K562 (cell line): ENCODE measurements around the gene CTDSP1. TPM values are rescaled to one million over a fixed set of nuclear protein-coding genes. Genes with fewer than 3 reads are reported as not detected.

Source experiments
- FOXJ3 ChIP-seq: sonication (generic); formaldehyde crosslinking; IDR thresholded peaks from 2 replicates; pipeline ENCODE4 v1.4.0; 2020; ENCODE audit warnings: mild to moderate bottlenecking, missing genetic modification reagents
- HES1 ChIP-seq: fragments of 450-650 bp; IDR thresholded peaks from 2 replicates; pipeline ENCODE4 v1.6.1; 2016; ENCODE audit warnings: low read depth, mild to moderate bottlenecking, moderate library complexity
- ILF3 ChIP-seq: fragments of 450-650 bp; IDR thresholded peaks from 2 replicates; pipeline ENCODE4 v1.6.1; 2018; ENCODE audit warnings: antibody characterized with exemption, mild to moderate bottlenecking, moderate library complexity, borderline replicate concordance
- PATZ1 ChIP-seq: fragments of 250-450 bp; sonication (Bioruptor Pico); IDR thresholded peaks from 2 replicates; pipeline ENCODE4 v1.5.0; 2020; ENCODE audit warnings: mild to moderate bottlenecking, borderline replicate concordance
- POLR2AphosphoS5 ChIP-seq: IDR thresholded peaks from 2 replicates; pipeline ENCODE4 v1.6.1; 2011; ENCODE audit warnings: mild to moderate bottlenecking, low read depth, low read length, moderate library complexity; ENCODE audit not compliant: control insufficient read depth, insufficient read depth
- SETDB1 ChIP-seq: IDR thresholded peaks from one replicate; pipeline ENCODE4 v1.6.1; 2012; ENCODE audit warnings: low read length, control low read depth, inconsistent platforms
- ZFP1 ChIP-seq: fragments of 450-650 bp; formaldehyde crosslinking; IDR thresholded peaks from 2 replicates; pipeline ENCODE4 v1.4.0; 2020; ENCODE audit warnings: mild to moderate bottlenecking, mixed read lengths
- ZFPM2 ChIP-seq: fragments of 250-450 bp; sonication (Bioruptor Pico); IDR thresholded peaks from 2 replicates; pipeline ENCODE4 v1.5.1; 2022; ENCODE audit warnings: mild to moderate bottlenecking
- ZNF274 ChIP-seq: IDR thresholded peaks from 2 replicates; pipeline ENCODE4 v1.6.1; 2011; ENCODE audit warnings: low read depth, mild to moderate bottlenecking, low read length, moderate library complexity, borderline replicate concordance
- ZNF644 ChIP-seq: fragments of 200-800 bp; sonication (Bioruptor generic); IDR thresholded peaks from 2 replicates; pipeline ENCODE4 v1.6.1; 2016; ENCODE audit warnings: low read depth, missing genetic modification characterization, missing compliant biosample characterization
- ZSCAN29 ChIP-seq: fragments of 450-650 bp; IDR thresholded peaks from 2 replicates; pipeline ENCODE4 v1.6.1; 2017
- polyA plus RNA-seq, 8 experiments: library from polyadenylated mRNA; depleted of rRNA in 4 of 8; stranded (reverse) in 5 of 8; unstranded in 3 of 8; fragments of >200 nt; fragmentation: Nextera tagmentation in 2 of 8; fragmentation: Illumina TruSeq in 1 of 8; extraction: Ambion mirVana in 2 of 8; extraction: Trizol in 1 of 8; gene quantifications; 2 replicates each; pipeline versions ENCODE4 v1.2.1 to v1.2.3, GENCODE V29; 2011 to 2014; ENCODE audit warnings: inconsistent platforms in 1 of 8, missing spikeins in 1 of 8
- total RNA-seq, 7 experiments: library from RNA; depleted of rRNA in 6 of 7; stranded (reverse); fragments of >200 nt in 6 of 7; fragmentation: Illumina TruSeq in 2 of 7; extraction: Trizol in 2 of 7; gene quantifications; 2 replicates each; pipeline versions ENCODE4 v1.2.1 to v1.2.3, GENCODE V29; 2011 to 2021; ENCODE audit warnings: low replicate concordance in 1 of 7

Gene CTDSP1
- total and polyA plus RNA-seq, 9 of the 15 experiments (the other 6 are each of a cell fraction or from before 2014, with no cell fraction given), result 2.4 to 74.8 (median 45.8) TPM

GRCh38 chr2:218395826-218396687 lies 3.6 kb upstream of the CTDSP1 start (continued):
- TF ChIP-seq ZNF644 (tag) (no peak), HES1 (no peak), SETDB1 (no peak), FOXJ3 (CRISPR knock-in tag) (no peak), POLR2AphosphoS5 (peak; percentile 64; the same call in 1 of the 2 replicates), ZSCAN29 (no peak), PATZ1 (CRISPR knock-in tag) (no peak), ZFP1 (CRISPR knock-in tag) (0 out of 2 replicates have a peak, but pooled peaks have one; percentile 30), ZNF274 (no peak), ZFPM2 (CRISPR knock-in tag) (no peak), ILF3 (no peak)
